HG03196 (cell line): ENCODE data around the gene PHB1.
"Not testable (repeated sequence)": the region's sequence is repeated elsewhere in the genome, so short reads cannot be mapped to it uniquely, and the experiment has no call there.

Experiments
- ATAC-seq: cut with Tn5 transposase; IDR thresholded peaks from one replicate; pipeline ENCODE4 v1.9.1; 2021; ENCODE audit not compliant: unreplicated experiment

PHB1 gene

GRCh38 chr17:49381793-49382192 is 32.9 kb downstream of the PHB1 start:
- ATAC-seq: no peak

- no peak for ATAC-seq
These were observed 33.6 kb downstream of the PHB1 start for GRCh38 chr17:49381033-49381432.

- no peak for ATAC-seq
These were observed 34.8 kb downstream of the PHB1 start for GRCh38 chr17:49379926-49380325.

GRCh38 chr17:49378311-49378710 is 36.4 kb downstream of the PHB1 start:
- ATAC-seq: no peak

GRCh38 chr17:49375544-49375943 is 39.1 kb downstream of the PHB1 start:
- ATAC-seq: no peak

GRCh38 chr17:49373115-49373514 is 41.6 kb downstream of the PHB1 start:
- no peak for ATAC-seq

- ATAC-seq: no peak
These were observed 42.3 kb downstream of the PHB1 start for GRCh38 chr17:49372425-49372824.

GRCh38 chr17:49370971-49371834 is 43.5 kb downstream of the PHB1 start:
- ATAC-seq: no peak

- ATAC-seq: no peak
These were observed 44.9 kb downstream of the PHB1 start for GRCh38 chr17:49369760-49370159.

- ATAC-seq: no peak
These were observed 45.6 kb downstream of the PHB1 start for GRCh38 chr17:49369089-49369488.

- ATAC-seq: no peak
These were observed 49.0 kb downstream of the PHB1 start for GRCh38 chr17:49365667-49366066.

- not testable (repeated sequence) for ATAC-seq
These were observed 49.6 kb downstream of the PHB1 start for GRCh38 chr17:49365126-49365525.

- ATAC-seq: no peak
These were observed 50.6 kb downstream of the PHB1 start for GRCh38 chr17:49364119-49364518.

- ATAC-seq: no peak
These were observed 51.4 kb downstream of the PHB1 start for GRCh38 chr17:49363251-49363650.

- ATAC-seq: no peak
These were observed 52.0 kb downstream of the PHB1 start for GRCh38 chr17:49362723-49363117.

GRCh38 chr17:49361902-49362722 is 52.6 kb downstream of the PHB1 start, which contains the start of gene ZNF652:
Gene ZNF652, minus strand, starts transcription at chr17:49362250. Its CDS starts 44,525 bp downstream, at chr17:49317725.
- ATAC-seq: peak; percentile 55

- peak; percentile 14 for ATAC-seq
These were observed 53.4 kb downstream of the PHB1 start for GRCh38 chr17:49361129-49361901.

- ATAC-seq: no peak
These were observed 53.9 kb downstream of the PHB1 start for GRCh38 chr17:49360796-49361128.

GRCh38 chr17:49359990-49360795 is 54.5 kb downstream of the PHB1 start:
- ATAC-seq: no peak

- no peak for ATAC-seq
These were observed 55.9 kb downstream of the PHB1 start for GRCh38 chr17:49358641-49359247.
